ENCODE measurements around the gene BDKRB1. TPM values are rescaled to one million over a fixed set of nuclear protein-coding genes. Genes with fewer than 3 reads are reported as not detected.

The BDKRB1 gene
- total RNA-seq, 1 donor from 2014 or later, result not detected

DNA sequence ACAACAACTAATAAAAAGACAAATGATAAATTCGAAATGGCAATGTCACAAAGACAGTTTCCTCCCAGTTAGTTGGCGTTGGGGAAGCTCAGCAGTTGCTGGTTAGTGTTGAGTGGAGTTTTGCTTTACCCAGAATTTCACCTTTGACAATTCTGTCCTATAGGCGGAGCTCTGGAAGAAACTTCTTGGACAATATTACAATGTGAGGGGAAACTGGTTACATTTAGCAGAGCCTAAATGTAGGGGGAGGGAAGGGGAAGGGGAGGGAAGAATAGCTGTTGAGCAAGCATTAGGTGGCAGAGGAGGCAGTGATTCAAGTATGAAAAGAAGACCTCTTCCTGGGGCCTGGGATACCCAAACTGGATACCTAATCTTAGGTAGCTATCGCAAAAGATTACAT is 51.4 kb downstream of the BDKRB1 start:
- DNase-seq (ENCODE audit: missing footprints) (no peak), ATAC-seq (no peak)
- intact Hi-C loops (cut with DNase I), result no loop called here

GRCh38 chr14:96309133-96309895 is 53.3 kb downstream of the BDKRB1 start:
- DNase-seq (ENCODE audit: missing footprints) (no peak), ATAC-seq (no peak)
- intact Hi-C loops (cut with DNase I), result no loop called here

GRCh38 chr14:96309896-96310330 is 53.9 kb downstream of the BDKRB1 start:
- intact Hi-C loops (cut with DNase I), result no loop called here

DNA sequence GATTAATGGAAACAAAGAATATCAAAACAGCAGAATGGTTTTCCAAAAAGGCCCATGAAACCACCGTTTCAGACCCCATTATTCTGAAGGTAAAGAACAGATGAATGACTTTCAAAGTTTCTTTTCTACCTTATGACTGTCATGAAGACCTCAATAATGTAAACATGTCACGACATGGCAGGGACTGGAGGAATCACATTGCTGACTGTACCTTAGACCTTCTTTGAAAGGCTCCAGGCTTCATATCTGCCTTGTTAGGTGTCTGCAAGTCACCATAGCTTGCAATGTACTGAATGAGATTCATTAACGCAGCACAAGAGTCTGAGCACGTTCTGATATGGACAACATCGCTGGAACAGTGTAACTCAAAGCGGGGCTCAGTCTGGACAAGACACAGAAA is 54.9 kb downstream of the BDKRB1 start:
- no peak for DNase-seq (ENCODE audit: missing footprints)
- no peak for ATAC-seq
- intact Hi-C loops (cut with DNase I), result no loop called here

More at GRCh38 chr14:96309896-96310330, 53.9 kb downstream of the BDKRB1 start:
- ATAC-seq (no peak), DNase-seq (ENCODE audit: missing footprints) (no peak)

Other genes with a start within 250 kb of the BDKRB1 start
- 1.5 TPM for gene C14orf132, start 216.8 kb upstream of the BDKRB1 start, total RNA-seq
- 0.76 TPM for gene BDKRB2, start 51.4 kb upstream of the BDKRB1 start, total RNA-seq
- gene ATG2B, start 107.1 kb downstream of the BDKRB1 start, total RNA-seq, result 9.2 TPM
- 11.6 TPM for gene GSKIP, start 107.3 kb downstream of the BDKRB1 start, total RNA-seq
- 0.32 TPM for gene AK7, start 135.9 kb downstream of the BDKRB1 start, total RNA-seq
- 141 TPM for gene PAPOLA, start 246.2 kb downstream of the BDKRB1 start, total RNA-seq